Progenitor cell of endocrine pancreas (in vitro differentiated cells): ENCODE data around the gene FAM153A. TPM values are rescaled to one million over a fixed set of nuclear protein-coding genes. Genes with fewer than 3 reads are reported as not detected.
"Not testable (repeated sequence)": the region's sequence is repeated elsewhere in the genome, so short reads cannot be mapped to it uniquely, and the experiment has no call there.

Source experiments
- DNase-seq: peaks from one replicate; pipeline ENCODE4 v3.0.0; 2021; ENCODE audit warnings: low spot score; ENCODE audit not compliant: unreplicated experiment
- H3K27ac Mint-ChIP-seq: 2 replicates; pipeline ENCODE4 v1.8.0; 2021; ENCODE audit warnings: mild to moderate bottlenecking, moderate library complexity, mixed read lengths
- H3K27me3 Mint-ChIP-seq: 2 replicates; pipeline ENCODE4 v1.8.0; 2021; ENCODE audit warnings: mixed read lengths
- H3K36me3 Mint-ChIP-seq: 2 replicates; pipeline ENCODE4 v1.8.0; 2022; ENCODE audit warnings: mixed read lengths; ENCODE audit not compliant: insufficient read depth
- H3K4me1 Mint-ChIP-seq: 2 replicates; pipeline ENCODE4 v1.8.0; 2021; ENCODE audit warnings: low read depth, mixed read lengths
- H3K4me3 Mint-ChIP-seq: 2 replicates; pipeline ENCODE4 v1.8.0; 2021; ENCODE audit warnings: low read depth, mild to moderate bottlenecking, moderate library complexity, mixed read lengths
- H3K9me3 Mint-ChIP-seq: 2 replicates; pipeline ENCODE4 v1.8.0; 2021; ENCODE audit warnings: low read depth, mixed read lengths
- total RNA-seq: library from RNA; stranded (reverse); gene quantifications from 2 replicates; pipeline ENCODE4 v1.2.1, GENCODE V29; 2021

The FAM153A gene
- total RNA-seq, 1 donor from 2014 or later, result 0.55 TPM

GRCh38 chr5:177715423-177715822 is 67.3 kb downstream of the FAM153A start:
- not testable (repeated sequence) for DNase-seq, H3K9me3 Mint-ChIP-seq, H3K4me3 Mint-ChIP-seq, H3K27ac Mint-ChIP-seq, H3K36me3 Mint-ChIP-seq, H3K27me3 Mint-ChIP-seq, H3K4me1 Mint-ChIP-seq

DNA sequence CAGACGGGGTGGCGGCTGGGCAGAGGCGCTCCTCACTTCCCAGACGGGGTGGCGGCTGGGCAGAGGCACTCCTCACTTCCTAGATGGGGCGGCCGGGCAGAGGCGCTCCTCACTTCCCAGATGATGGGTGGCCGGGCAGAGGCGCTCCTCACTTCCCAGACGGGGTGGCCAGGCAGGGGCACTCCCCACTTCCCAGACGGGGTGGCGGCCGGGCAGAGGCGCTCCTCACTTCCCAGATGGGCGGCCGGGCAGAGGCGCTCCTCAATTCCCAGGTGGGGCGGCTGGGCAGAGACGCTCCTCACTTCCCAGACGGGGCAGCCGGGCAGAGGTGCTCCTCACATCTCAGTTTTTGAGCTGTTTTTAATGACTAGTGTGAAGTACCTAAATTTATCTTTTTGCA is 86.6 kb downstream of the FAM153A start:
- H3K4me1 Mint-ChIP-seq, H3K36me3 Mint-ChIP-seq, H3K9me3 Mint-ChIP-seq, H3K27ac Mint-ChIP-seq, H3K4me3 Mint-ChIP-seq, H3K27me3 Mint-ChIP-seq, DNase-seq: not testable (repeated sequence)

- not testable (repeated sequence) for H3K36me3 Mint-ChIP-seq, H3K27me3 Mint-ChIP-seq, H3K9me3 Mint-ChIP-seq, H3K27ac Mint-ChIP-seq, H3K4me1 Mint-ChIP-seq, DNase-seq, H3K4me3 Mint-ChIP-seq
Measured at GRCh38 chr5:177695356-177695930, 87.3 kb downstream of the FAM153A start.

GRCh38 chr5:177694518-177694835 is 88.2 kb downstream of the FAM153A start:
- DNase-seq, H3K4me3 Mint-ChIP-seq, H3K4me1 Mint-ChIP-seq, H3K9me3 Mint-ChIP-seq, H3K27ac Mint-ChIP-seq, H3K27me3 Mint-ChIP-seq, H3K36me3 Mint-ChIP-seq: not testable (repeated sequence)

DNA sequence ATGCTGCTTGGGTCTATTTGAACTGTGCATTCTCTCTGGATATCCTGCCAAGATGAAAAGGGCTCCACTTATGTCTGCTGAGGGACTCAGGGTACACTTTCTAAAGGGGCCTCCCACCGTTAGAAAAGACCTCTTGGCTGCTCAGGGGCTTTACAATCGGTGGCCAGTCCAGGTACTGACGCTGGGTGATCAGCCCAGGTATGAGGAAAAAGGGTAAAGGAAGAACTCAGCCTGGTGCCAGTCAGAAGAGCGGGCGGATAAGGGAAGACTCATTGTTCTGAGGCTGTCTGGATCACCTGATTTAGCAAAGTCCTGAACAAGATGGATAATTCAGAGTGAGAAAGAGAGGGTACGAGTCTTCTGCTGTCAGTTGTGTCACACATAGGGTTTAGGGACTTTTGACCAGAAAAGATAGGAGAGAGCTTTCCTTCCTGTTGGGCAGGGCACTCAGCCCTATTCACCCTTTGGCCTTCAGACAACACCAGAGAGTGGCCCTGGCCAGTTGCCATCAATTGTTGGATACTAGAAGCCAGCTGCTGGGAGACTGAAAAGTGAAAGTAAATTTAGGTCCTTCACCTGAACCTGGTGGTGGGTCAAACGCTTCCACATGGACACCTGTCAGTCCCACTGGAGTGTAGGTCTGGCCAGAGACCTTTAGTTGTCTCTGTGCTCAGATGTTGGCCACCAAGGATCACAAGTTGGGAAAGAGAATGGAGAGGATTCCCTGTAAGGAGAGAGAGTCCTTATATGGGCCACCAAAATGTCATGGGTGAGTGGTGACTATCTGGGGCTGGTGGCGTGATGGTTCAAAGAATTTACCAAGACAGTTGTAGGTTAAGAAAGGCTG is 88.8 kb downstream of the FAM153A start:
- not testable (repeated sequence) for H3K27me3 Mint-ChIP-seq, H3K4me1 Mint-ChIP-seq, DNase-seq, H3K9me3 Mint-ChIP-seq, H3K27ac Mint-ChIP-seq, H3K4me3 Mint-ChIP-seq, H3K36me3 Mint-ChIP-seq

DNA sequence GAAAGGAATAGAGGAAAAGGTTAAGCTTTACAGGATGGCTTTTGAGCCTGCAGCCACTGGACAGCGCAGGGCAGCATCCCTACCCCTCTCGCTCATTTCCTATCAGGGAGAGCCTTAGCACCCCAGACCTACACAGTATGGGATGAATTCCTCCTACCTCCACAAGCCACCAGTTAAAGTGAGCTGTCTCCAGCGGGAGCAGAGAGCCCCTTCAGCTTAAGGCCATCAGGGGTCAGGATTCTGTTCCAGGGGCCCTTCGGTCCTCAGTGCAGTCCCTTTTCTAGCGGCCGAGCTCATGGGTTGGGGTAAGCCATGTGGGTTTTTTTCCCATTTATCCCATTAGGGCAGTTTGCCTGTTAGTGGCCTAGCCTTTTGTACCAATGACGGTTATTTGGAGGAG is 89.7 kb downstream of the FAM153A start:
- H3K27me3 Mint-ChIP-seq, DNase-seq, H3K4me1 Mint-ChIP-seq, H3K27ac Mint-ChIP-seq, H3K9me3 Mint-ChIP-seq, H3K36me3 Mint-ChIP-seq, H3K4me3 Mint-ChIP-seq: not testable (repeated sequence)

GRCh38 chr5:177692507-177692906 is 90.2 kb downstream of the FAM153A start:
- DNase-seq, H3K27ac Mint-ChIP-seq, H3K27me3 Mint-ChIP-seq, H3K4me1 Mint-ChIP-seq, H3K4me3 Mint-ChIP-seq, H3K9me3 Mint-ChIP-seq, H3K36me3 Mint-ChIP-seq: not testable (repeated sequence)

DNA sequence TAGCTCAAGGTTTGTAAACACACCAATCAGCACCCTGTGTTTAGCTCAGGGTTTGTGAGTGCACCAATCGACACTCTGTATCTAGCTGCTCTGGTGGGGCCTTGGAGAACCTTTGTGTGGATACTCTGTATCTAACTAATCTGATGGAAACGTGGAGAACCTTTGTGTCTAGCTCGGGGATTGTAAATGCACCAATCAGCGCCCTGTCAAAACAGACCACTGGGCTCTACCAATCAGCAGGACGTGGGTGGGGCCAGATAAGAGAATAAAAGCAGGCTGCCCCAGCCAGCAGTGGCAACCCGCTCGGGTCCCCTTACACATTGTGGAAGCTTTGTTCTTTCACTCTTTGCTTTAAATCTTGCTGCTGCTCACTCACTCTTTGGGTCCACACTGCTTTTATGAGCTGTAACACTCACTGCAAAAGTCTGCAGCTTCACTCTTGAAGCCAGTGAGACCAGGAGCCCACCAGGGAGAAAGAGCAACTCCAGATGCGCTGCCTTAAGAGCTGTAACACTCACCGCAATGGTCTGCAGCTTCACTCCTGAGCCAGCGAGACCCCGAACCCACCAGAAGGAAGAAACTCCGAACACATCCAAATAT is 93.6 kb downstream of the FAM153A start:
- not testable (repeated sequence) for H3K27me3 Mint-ChIP-seq, H3K4me1 Mint-ChIP-seq, H3K27ac Mint-ChIP-seq, H3K36me3 Mint-ChIP-seq, H3K4me3 Mint-ChIP-seq, DNase-seq, H3K9me3 Mint-ChIP-seq

- H3K27ac Mint-ChIP-seq, DNase-seq, H3K9me3 Mint-ChIP-seq, H3K4me3 Mint-ChIP-seq, H3K4me1 Mint-ChIP-seq, H3K36me3 Mint-ChIP-seq, H3K27me3 Mint-ChIP-seq: not testable (repeated sequence)
Measured at GRCh38 chr5:177688091-177688490, 94.6 kb downstream of the FAM153A start.

GRCh38 chr5:177681920-177682319 is 100.8 kb downstream of the FAM153A start:
- H3K4me1 Mint-ChIP-seq, H3K9me3 Mint-ChIP-seq, H3K36me3 Mint-ChIP-seq, DNase-seq, H3K4me3 Mint-ChIP-seq, H3K27me3 Mint-ChIP-seq, H3K27ac Mint-ChIP-seq: not testable (repeated sequence)

Other genes with a start within 250 kb of the FAM153A start
- gene FAM193B, start 228.3 kb downstream of the FAM153A start, total RNA-seq, result 163 and 165 TPM in 2 replicates
- gene TMED9, start 190.7 kb downstream of the FAM153A start, total RNA-seq, result 161 and 170 TPM in 2 replicates
- 33.4 and 38.8 TPM in 2 replicates for gene B4GALT7, start 182.8 kb downstream of the FAM153A start, total RNA-seq
- not detected in 2 replicates for gene PROP1, start 213.3 kb upstream of the FAM153A start, total RNA-seq